Measurements from ENCODE around the gene PPP1R14B.

DNA sequence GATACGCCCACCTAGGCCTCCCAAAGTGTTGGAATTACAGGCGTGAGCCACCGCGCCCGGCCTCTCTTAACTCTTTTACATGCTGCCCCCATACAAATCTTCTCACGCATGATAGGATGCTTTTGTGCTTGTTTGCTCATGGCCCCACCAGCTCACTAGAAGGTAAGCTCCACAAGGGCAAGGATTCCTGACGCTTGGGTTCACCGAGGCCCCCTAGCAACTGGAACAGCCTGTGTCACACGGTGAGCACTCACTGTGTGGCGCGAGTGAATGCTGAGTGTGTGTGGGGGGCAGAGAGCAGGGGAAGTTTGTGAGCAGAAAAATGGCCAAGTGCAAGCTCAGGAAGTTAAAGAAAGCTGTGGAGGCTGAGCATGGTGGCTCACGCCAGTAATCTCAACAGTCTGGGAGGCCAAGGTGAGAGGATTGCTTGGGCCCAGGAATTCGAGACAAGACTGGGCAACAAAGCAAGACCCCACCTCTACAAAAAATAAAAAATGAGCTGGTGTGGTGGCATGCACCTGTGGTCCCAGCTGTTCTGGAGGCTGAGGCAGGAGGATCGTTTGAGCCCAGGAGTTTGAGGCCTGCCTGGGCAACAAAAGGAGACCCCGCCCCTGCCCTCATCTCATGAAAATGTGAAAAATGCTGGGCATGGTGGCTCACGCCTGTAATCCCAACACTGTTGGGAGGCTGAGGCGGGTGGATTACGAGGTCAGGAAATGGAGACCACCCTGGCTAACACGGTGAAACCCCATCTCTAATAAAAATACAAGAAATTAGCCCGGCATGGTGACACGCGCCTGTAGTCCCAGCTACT, 35.4 kb upstream of the PPP1R14B start:
- TF ChIP-seq REST (IDR thresholded peaks at IDR 0.05) (no peak), CTCF (IDR thresholded peaks at IDR 0.05; ENCODE audit: low read depth, low read length, missing input control) (no peak), SP1 (IDR thresholded peaks at IDR 0.05) (no peak), YY1 (IDR thresholded peaks at IDR 0.05) (no peak), TAF1 (conservative IDR thresholded peaks at IDR 0.05) (no peak), JUND (IDR thresholded peaks at IDR 0.05) (no peak), ATF3 (IDR thresholded peaks at IDR 0.05) (no peak), RXRA (IDR thresholded peaks at IDR 0.05) (no peak), NR2F2 (IDR thresholded peaks at IDR 0.05) (no peak), RAD21 (IDR thresholded peaks at IDR 0.05) (no peak), HNF4A (conservative IDR thresholded peaks at IDR 0.05) (no peak), GABPA (IDR thresholded peaks at IDR 0.05 in 1 of 2, conservative IDR thresholded peaks at IDR 0.05 in 1 of 2) (no peak)
- TF ChIP-seq, protein P1, sequence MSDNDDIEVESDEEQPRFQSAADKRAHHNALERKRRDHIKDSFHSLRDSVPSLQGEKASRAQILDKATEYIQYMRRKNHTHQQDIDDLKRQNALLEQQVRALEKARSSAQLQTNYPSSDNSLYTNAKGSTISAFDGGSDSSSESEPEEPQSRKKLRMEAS (IDR thresholded peaks at IDR 0.05), result no peak
- TF ChIP-seq, protein P2, sequence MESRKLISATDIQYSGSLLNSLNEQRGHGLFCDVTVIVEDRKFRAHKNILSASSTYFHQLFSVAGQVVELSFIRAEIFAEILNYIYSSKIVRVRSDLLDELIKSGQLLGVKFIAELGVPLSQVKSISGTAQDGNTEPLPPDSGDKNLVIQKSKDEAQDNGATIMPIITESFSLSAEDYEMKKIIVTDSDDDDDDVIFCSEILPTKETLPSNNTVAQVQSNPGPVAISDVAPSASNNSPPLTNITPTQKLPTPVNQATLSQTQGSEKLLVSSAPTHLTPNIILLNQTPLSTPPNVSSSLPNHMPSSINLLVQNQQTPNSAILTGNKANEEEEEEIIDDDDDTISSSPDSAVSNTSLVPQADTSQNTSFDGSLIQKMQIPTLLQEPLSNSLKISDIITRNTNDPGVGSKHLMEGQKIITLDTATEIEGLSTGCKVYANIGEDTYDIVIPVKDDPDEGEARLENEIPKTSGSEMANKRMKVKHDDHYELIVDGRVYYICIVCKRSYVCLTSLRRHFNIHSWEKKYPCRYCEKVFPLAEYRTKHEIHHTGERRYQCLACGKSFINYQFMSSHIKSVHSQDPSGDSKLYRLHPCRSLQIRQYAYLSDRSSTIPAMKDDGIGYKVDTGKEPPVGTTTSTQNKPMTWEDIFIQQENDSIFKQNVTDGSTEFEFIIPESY (IDR thresholded peaks at IDR 0.05), result no peak
